Frontal cortex (tissue), 4 donors: ENCODE measurements around the gene CYP2C8. TPM values are rescaled to one million over a fixed set of nuclear protein-coding genes. Genes with fewer than 3 reads are reported as not detected.
"Not testable (repeated sequence)": the region's sequence is repeated elsewhere in the genome, so short reads cannot be mapped to it uniquely, and the experiment has no call there.

ENCODE experiments used
- DNase-seq, 2 donors: peaks; one replicate each; pipeline ENCODE4 v3.0.0; 2012; ENCODE audit warnings: low spot score in 2 of 2
- FAIRE-seq: peaks from 2 replicates; lab custom pipeline; 2012; peaks lifted over from hg19 to GRCh38; lab: Jason Lieb, UNC
- total RNA-seq: library from RNA; depleted of rRNA; stranded (reverse); fragments of >200 nt; gene quantifications from one replicate; pipeline ENCODE4 v1.2.3, GENCODE V29; 2014
- donor health status: control.
- donor health status: control.
- donor health status: control.

The CYP2C8 gene
- 1.2 TPM for total RNA-seq

- FAIRE-seq (no peak), DNase-seq (no peak)
Measured at GRCh38 chr10:95069286-95069685, at the start of gene CYP2C8. TSS of gene CYP2C8 (minus strand) at chr10:95069497. CDS start at chr10:95069402, 95 bp downstream.

GRCh38 chr10:95116869-95117269, 47.6 kb upstream of the CYP2C8 start:
- FAIRE-seq, result no peak
- no peak for DNase-seq

GRCh38 chr10:95110823-95111222, 41.5 kb upstream of the CYP2C8 start:
- not testable (repeated sequence) for DNase-seq, FAIRE-seq

- FAIRE-seq (no peak), DNase-seq (no peak)
Measured at GRCh38 chr10:95097805-95098204, 28.5 kb upstream of the CYP2C8 start.

- FAIRE-seq (no peak), DNase-seq (no peak)
Measured at GRCh38 chr10:95096143-95096542, 26.8 kb upstream of the CYP2C8 start.

GRCh38 chr10:95079626-95080025, 10.3 kb upstream of the CYP2C8 start:
- not testable (repeated sequence) for FAIRE-seq, DNase-seq

GRCh38 chr10:95077556-95077955, 8.3 kb upstream of the CYP2C8 start:
- no peak for FAIRE-seq
- DNase-seq, result no peak

GRCh38 chr10:95071107-95071660, 1.9 kb upstream of the CYP2C8 start:
- no peak for DNase-seq

GRCh38 chr10:95064125-95064524, 5.2 kb downstream of the CYP2C8 start:
- DNase-seq, FAIRE-seq: not testable (repeated sequence)

More at GRCh38 chr10:95071107-95071660, 1.9 kb upstream of the CYP2C8 start:
- FAIRE-seq, result no peak

- FAIRE-seq, result no peak
Measured at GRCh38 chr10:95056744-95057363, 12.4 kb downstream of the CYP2C8 start.

GRCh38 chr10:95049919-95050318, 19.4 kb downstream of the CYP2C8 start:
- no peak for DNase-seq

More at GRCh38 chr10:95056744-95057363, 12.4 kb downstream of the CYP2C8 start:
- no peak for DNase-seq

GRCh38 chr10:95048206-95048605, 21.1 kb downstream of the CYP2C8 start:
- no peak for DNase-seq
- no peak for FAIRE-seq

More at GRCh38 chr10:95049919-95050318, 19.4 kb downstream of the CYP2C8 start:
- FAIRE-seq, result no peak

GRCh38 chr10:95039281-95039680, 30.0 kb downstream of the CYP2C8 start:
- FAIRE-seq (no peak), DNase-seq (no peak)

- DNase-seq (no peak), FAIRE-seq (no peak)
Measured at GRCh38 chr10:95035332-95036295, 33.7 kb downstream of the CYP2C8 start.

GRCh38 chr10:95034401-95034800, 34.9 kb downstream of the CYP2C8 start:
- no peak for FAIRE-seq
- DNase-seq, result no peak

GRCh38 chr10:95031656-95032055, 37.6 kb downstream of the CYP2C8 start:
- DNase-seq, result no peak
- FAIRE-seq, result no peak

- no peak for FAIRE-seq
- no peak for DNase-seq
Measured at GRCh38 chr10:95026461-95026860, 42.8 kb downstream of the CYP2C8 start.

- DNase-seq, result no peak
- no peak for FAIRE-seq
Measured at GRCh38 chr10:94997741-94998174, 71.5 kb downstream of the CYP2C8 start.

GRCh38 chr10:94992811-94993210, 76.5 kb downstream of the CYP2C8 start:
- DNase-seq, result no peak
- no peak for FAIRE-seq

GRCh38 chr10:94991243-94991888, 77.9 kb downstream of the CYP2C8 start:
- DNase-seq, result no peak
- no peak for FAIRE-seq
